H9 (cell line): ENCODE results near the gene SIDT2. TPM values are rescaled to one million over a fixed set of nuclear protein-coding genes. Genes with fewer than 3 reads are reported as not detected.
A peak's percentile ranks its signal among the peaks of the same experiment; 100 is the strongest.
"Not testable (repeated sequence)": the region's sequence is repeated elsewhere in the genome, so short reads cannot be mapped to it uniquely, and the experiment has no call there.

ENCODE experiments used
- DNase-seq: peaks from one replicate; pipeline ENCODE4 v3.0.0-alpha.2; 2017
- H2AFZ ChIP-seq: one replicate; pipeline ENCODE4 v1.6.1; 2013; ENCODE audit warnings: mild to moderate bottlenecking, low read length, control low read depth, moderate library complexity
- H2AK5ac ChIP-seq: 2 replicates; pipeline ENCODE4 v1.6.1; 2013; ENCODE audit warnings: low read length, control low read depth, mixed read lengths; ENCODE audit not compliant: insufficient read length
- H2BK120ac ChIP-seq: one replicate; pipeline ENCODE4 v1.6.1; 2013; ENCODE audit warnings: low read depth, mild to moderate bottlenecking, low read length, control low read depth, inconsistent platforms; ENCODE audit not compliant: poor library complexity, severe bottlenecking
- H2BK12ac ChIP-seq: 2 replicates; pipeline ENCODE4 v1.6.1; 2013; ENCODE audit warnings: low read length, control low read depth, mixed read lengths, low read depth; ENCODE audit not compliant: insufficient read length
- H2BK15ac ChIP-seq: 2 replicates; pipeline ENCODE4 v1.6.1; 2013; ENCODE audit warnings: low read depth, low read length, control low read depth
- H2BK20ac ChIP-seq: one replicate; pipeline ENCODE4 v1.6.1; 2013; ENCODE audit warnings: low read depth, mild to moderate bottlenecking, low read length, control low read depth, inconsistent platforms; ENCODE audit not compliant: poor library complexity, severe bottlenecking
- H2BK5ac ChIP-seq: 2 replicates; pipeline ENCODE4 v1.6.1; 2013; ENCODE audit warnings: low read length, control low read depth, mixed read lengths; ENCODE audit not compliant: insufficient read length
- H3K14ac ChIP-seq: 2 replicates; pipeline ENCODE4 v1.6.1; 2013; ENCODE audit warnings: low read length, control low read depth; ENCODE audit not compliant: insufficient read depth
- H3K18ac ChIP-seq: 2 replicates; pipeline ENCODE4 v1.6.1; 2013; ENCODE audit warnings: low read depth, mild to moderate bottlenecking, mixed read lengths, low read length, control low read depth; ENCODE audit not compliant: insufficient read length
- H3K23ac ChIP-seq: 2 replicates; pipeline ENCODE4 v1.6.1; 2013; ENCODE audit warnings: low read length, control low read depth, mixed read lengths, low read depth; ENCODE audit not compliant: insufficient read length
- H3K23me2 ChIP-seq: 2 replicates; pipeline ENCODE4 v1.6.1; 2013; ENCODE audit warnings: low read depth, mild to moderate bottlenecking, mixed read lengths, low read length, control low read depth; ENCODE audit not compliant: insufficient read length, poor library complexity, severe bottlenecking
- H3K27ac ChIP-seq: 2 replicates; pipeline ENCODE4 v1.5.1; 2013; ENCODE audit warnings: low read length, control low read depth, mixed read lengths, low read depth; ENCODE audit not compliant: insufficient read length
- H3K27me3 ChIP-seq: 2 replicates; pipeline ENCODE4 v1.6.1; 2013; ENCODE audit warnings: low read length, control low read depth, inconsistent platforms; ENCODE audit not compliant: insufficient read depth
- H3K4ac ChIP-seq: 2 replicates; pipeline ENCODE4 v1.6.1; 2013; ENCODE audit warnings: low read depth, mild to moderate bottlenecking, control low read depth, inconsistent platforms, low read length, moderate library complexity
- H3K4me1 ChIP-seq: 2 replicates; pipeline ENCODE4 v1.6.1; 2013; ENCODE audit warnings: low read length, control low read depth, inconsistent platforms; ENCODE audit not compliant: insufficient read depth
- H3K4me2 ChIP-seq: 2 replicates; pipeline ENCODE4 v1.6.1; 2013; ENCODE audit warnings: low read length, control low read depth, mixed read lengths; ENCODE audit not compliant: insufficient read length, insufficient read depth
- H3K56ac ChIP-seq: 2 replicates; pipeline ENCODE4 v1.6.1; 2013; ENCODE audit warnings: low read depth, mild to moderate bottlenecking, mixed read lengths, low read length, control low read depth; ENCODE audit not compliant: insufficient read length
- H3K79me1 ChIP-seq: 2 replicates; pipeline ENCODE4 v1.6.1; 2013; ENCODE audit warnings: low read depth, mild to moderate bottlenecking, moderate library complexity, low read length, control low read depth, inconsistent platforms; ENCODE audit not compliant: insufficient read depth, poor library complexity, severe bottlenecking
- H3K79me2 ChIP-seq: 2 replicates; pipeline ENCODE4 v1.6.1; 2013; ENCODE audit warnings: low read length, control low read depth, inconsistent platforms; ENCODE audit not compliant: insufficient read depth
- H3K9ac ChIP-seq: 2 replicates; pipeline ENCODE4 v1.6.1; 2013; ENCODE audit warnings: low read length, control low read depth, mixed read lengths; ENCODE audit not compliant: insufficient read length; ENCODE audit errors: extremely low read depth
- H3K9me3 ChIP-seq: one replicate; pipeline ENCODE4 v1.6.1; 2013; ENCODE audit warnings: low read depth, low read length, inconsistent platforms; ENCODE audit not compliant: control insufficient read depth
- H3T11ph ChIP-seq: one replicate; pipeline ENCODE4 v1.6.1; 2013; ENCODE audit warnings: mild to moderate bottlenecking, low read length, control low read depth, inconsistent platforms
- H4K20me1 ChIP-seq: one replicate; pipeline ENCODE4 v1.6.1; 2013; ENCODE audit not compliant: control insufficient read depth, insufficient read length, insufficient read depth
- H4K5ac ChIP-seq: 2 replicates; pipeline ENCODE4 v1.6.1; 2013; ENCODE audit warnings: low read depth, mild to moderate bottlenecking, mixed read lengths, low read length, control low read depth; ENCODE audit not compliant: insufficient read length
- H4K8ac ChIP-seq: replicated peaks from 2 replicates; pipeline ENCODE4 v1.6.1; 2013; ENCODE audit warnings: low read length, control low read depth, mixed read lengths, low read depth; ENCODE audit not compliant: insufficient read length
- H4K91ac ChIP-seq: 2 replicates; pipeline ENCODE4 v1.6.1; 2013; ENCODE audit warnings: low read depth, mild to moderate bottlenecking, moderate library complexity, mixed read lengths, low read length, control low read depth; ENCODE audit not compliant: insufficient read length
- H3K27ac Mint-ChIP-seq, 3 experiments: 2 replicates in 2 of 3; 3 replicates in 1 of 3; pipeline ENCODE4 v1.8.0; 2020 to 2021; ENCODE audit warnings: mixed read lengths in 3 of 3, mild to moderate bottlenecking in 1 of 3, moderate library complexity in 1 of 3
- H3K27me3 Mint-ChIP-seq: 2 replicates; pipeline ENCODE4 v1.8.0; 2021; ENCODE audit warnings: low read depth, mild to moderate bottlenecking, moderate library complexity, mixed read lengths
- H3K36me3 Mint-ChIP-seq, 3 experiments: 2 replicates in 2 of 3; 3 replicates in 1 of 3; pipeline ENCODE4 v1.8.0; 2020 to 2021; ENCODE audit warnings: low read depth in 3 of 3, mixed read lengths in 3 of 3; ENCODE audit not compliant: insufficient read depth in 1 of 3
- H3K4me1 Mint-ChIP-seq, 2 experiments: 2 replicates each; pipeline ENCODE4 v1.8.0; 2020; ENCODE audit warnings: mixed read lengths in 2 of 2
- H3K4me3 Mint-ChIP-seq, 2 experiments: 2 replicates in 1 of 2; 3 replicates in 1 of 2; pipeline ENCODE4 v1.8.0; 2020 to 2021; ENCODE audit warnings: mild to moderate bottlenecking in 2 of 2, mixed read lengths in 2 of 2, moderate library complexity in 1 of 2
- H3K9me3 Mint-ChIP-seq, 2 experiments: 2 replicates in 1 of 2; 3 replicates in 1 of 2; pipeline ENCODE4 v1.8.0; 2020; ENCODE audit warnings: mild to moderate bottlenecking in 2 of 2, mixed read lengths in 2 of 2, moderate library complexity in 1 of 2
- WGBS: extraction: QIAGEN DNeasy Blood & Tissue Kit; methylation state at CpG from one replicate; pipeline ENCODE4 v1.1.7; 2013; ENCODE audit warnings: missing lambda C conversion rate, low lambda C conversion rate, mixed read lengths; ENCODE audit not compliant: insufficient read length; ENCODE audit errors: extremely low coverage; 5-methylcytosine and 5-hydroxymethylcytosine counted together
- total RNA-seq: library from RNA; stranded (reverse); gene quantifications from 2 replicates; pipeline ENCODE4 v1.2.1, GENCODE V29; 2021
- TF ChIP-seq, protein P1 (sequence below): fragments of 200-600 bp; sonication (generic); conservative IDR thresholded peaks from 3 replicates; pipeline ENCODE4 v1.8.0; 2021; ENCODE audit warnings: antibody characterized with exemption, mild to moderate bottlenecking

The SIDT2 gene
- total RNA-seq, 1 experiment from 2014 or later: 18.3 TPM

DNA sequence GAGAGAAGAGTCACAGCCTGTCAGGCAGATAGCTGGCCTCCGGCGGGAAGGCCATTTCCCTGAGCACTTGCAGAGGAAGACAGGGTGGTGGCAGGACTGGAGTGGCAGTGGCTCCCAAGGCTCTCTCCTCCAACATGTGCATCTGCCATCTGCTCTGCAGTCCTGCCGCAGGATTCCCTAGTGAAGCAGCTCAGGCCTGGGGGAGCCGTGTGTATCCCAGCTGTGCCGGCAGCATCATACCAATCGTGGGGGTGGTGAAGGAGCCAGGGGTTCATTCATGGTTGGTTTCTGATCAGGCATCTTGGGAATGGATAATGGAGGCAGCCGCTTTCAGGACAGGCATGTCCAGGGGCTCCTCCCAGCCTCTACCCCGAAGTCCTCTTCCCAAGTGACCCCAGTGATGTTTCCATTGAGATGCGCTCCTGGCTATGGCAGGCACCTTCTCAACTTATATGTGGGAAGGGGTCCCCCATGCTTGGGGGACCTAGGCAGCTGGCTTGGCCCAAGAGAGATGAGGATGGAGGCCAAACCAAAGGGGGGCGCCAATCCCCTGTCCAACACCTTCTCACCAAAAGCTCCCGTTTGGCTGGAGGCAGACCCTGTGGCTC is 26.8 kb downstream of the SIDT2 start:
- no peak for DNase-seq
- Histone ChIP-seq H3K79me1 (no peaks in the 10 kb centered on the region), H3K56ac (no peak overlapping the region), H3K23me2 (no peaks in the 10 kb centered on the region), H2BK15ac (no peak overlapping the region), H4K20me1 (no peaks in the 10 kb centered on the region), H3T11ph (no peak overlapping the region), H3K23ac (no peak overlapping the region), H3K4me2 (no peak overlapping the region), H2BK120ac (no peak overlapping the region), H3K9ac (no peak overlapping the region), H3K4me1 (no peaks in the 10 kb centered on the region), H4K8ac (no peak overlapping the region), H2AK5ac (no peak overlapping the region), H3K27me3 (no peaks in the 10 kb centered on the region), H2AFZ (no peak overlapping the region), H3K4ac (no peak overlapping the region), H3K27ac (no peak overlapping the region), H3K79me2 (peaks cover 3% of the 10 kb centered on the region; the same call in 1 of the 2 replicates), H4K5ac (no peak overlapping the region), H3K14ac (no peak overlapping the region), H2BK5ac (no peak overlapping the region), H4K91ac (no peak overlapping the region), H2BK12ac (no peak overlapping the region), H3K9me3 (no peaks in the 10 kb centered on the region), H2BK20ac (no peak overlapping the region), H3K18ac (no peak overlapping the region)
- H3K9me3 Mint-ChIP-seq: no peaks in the 10 kb centered on the region
- peaks cover 10 to 32% (median 29%) of the 10 kb centered on the region in 3 experiments; a peak in 6 of 7 replicates for H3K36me3 Mint-ChIP-seq
- WGBS: no CpG with 5 or more reads among the region's 11 CpGs
- peaks cover 2% of the 10 kb centered on the region; the same call in 1 of the 2 replicates for H3K27me3 Mint-ChIP-seq
- H3K4me1 Mint-ChIP-seq: peaks cover 11 to 14% of the 10 kb centered on the region in 2 experiments
- H3K27ac Mint-ChIP-seq: no peak overlapping the region; a peak in 1 of 7 replicates
- H3K4me3 Mint-ChIP-seq: no peak overlapping the region
- TF ChIP-seq, protein P1, sequence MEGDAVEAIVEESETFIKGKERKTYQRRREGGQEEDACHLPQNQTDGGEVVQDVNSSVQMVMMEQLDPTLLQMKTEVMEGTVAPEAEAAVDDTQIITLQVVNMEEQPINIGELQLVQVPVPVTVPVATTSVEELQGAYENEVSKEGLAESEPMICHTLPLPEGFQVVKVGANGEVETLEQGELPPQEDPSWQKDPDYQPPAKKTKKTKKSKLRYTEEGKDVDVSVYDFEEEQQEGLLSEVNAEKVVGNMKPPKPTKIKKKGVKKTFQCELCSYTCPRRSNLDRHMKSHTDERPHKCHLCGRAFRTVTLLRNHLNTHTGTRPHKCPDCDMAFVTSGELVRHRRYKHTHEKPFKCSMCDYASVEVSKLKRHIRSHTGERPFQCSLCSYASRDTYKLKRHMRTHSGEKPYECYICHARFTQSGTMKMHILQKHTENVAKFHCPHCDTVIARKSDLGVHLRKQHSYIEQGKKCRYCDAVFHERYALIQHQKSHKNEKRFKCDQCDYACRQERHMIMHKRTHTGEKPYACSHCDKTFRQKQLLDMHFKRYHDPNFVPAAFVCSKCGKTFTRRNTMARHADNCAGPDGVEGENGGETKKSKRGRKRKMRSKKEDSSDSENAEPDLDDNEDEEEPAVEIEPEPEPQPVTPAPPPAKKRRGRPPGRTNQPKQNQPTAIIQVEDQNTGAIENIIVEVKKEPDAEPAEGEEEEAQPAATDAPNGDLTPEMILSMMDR: peak; percentile 33; the same call in 1 of the 3 replicates

DNA sequence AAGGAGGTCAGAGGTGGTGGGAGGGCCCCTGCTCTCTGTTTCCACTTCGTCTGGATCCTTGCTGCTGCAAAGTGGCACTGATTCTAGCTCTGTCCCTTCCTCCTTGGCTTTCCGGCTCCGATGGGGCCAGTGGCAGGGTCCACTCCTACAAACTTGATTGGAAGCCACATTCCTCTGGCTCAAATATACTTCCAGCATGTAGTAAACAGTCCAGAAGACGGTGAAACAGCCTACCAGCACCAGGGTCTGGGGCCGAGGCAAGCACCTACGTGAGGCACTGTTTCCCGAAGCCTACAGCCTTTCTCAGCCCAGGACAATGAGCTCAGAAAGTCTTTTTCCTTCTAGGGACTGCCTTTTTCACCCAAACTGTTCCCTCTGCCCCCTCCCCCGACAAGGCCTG is 27.6 kb downstream of the SIDT2 start:
- not testable (repeated sequence) for H4K91ac ChIP-seq, H4K5ac ChIP-seq, H2BK120ac ChIP-seq, H4K8ac ChIP-seq, H2BK15ac ChIP-seq, H2AK5ac ChIP-seq, H2BK20ac ChIP-seq, H3K79me1 ChIP-seq, H3K9me3 ChIP-seq, H2AFZ ChIP-seq, H3K23ac ChIP-seq, H3T11ph ChIP-seq, H3K14ac ChIP-seq, H2BK5ac ChIP-seq, H3K4me1 ChIP-seq, H3K4me3 Mint-ChIP-seq, H2BK12ac ChIP-seq, H3K27ac ChIP-seq, H3K18ac ChIP-seq, H4K20me1 ChIP-seq, H3K27me3 Mint-ChIP-seq, H3K23me2 ChIP-seq, H3K9me3 Mint-ChIP-seq, H3K79me2 ChIP-seq, H3K9ac ChIP-seq, H3K4me1 Mint-ChIP-seq, H3K56ac ChIP-seq, H3K27me3 ChIP-seq, DNase-seq, H3K4ac ChIP-seq, H3K4me2 ChIP-seq
- peaks cover 10 to 32% (median 29%) of the 10 kb centered on the region in 3 experiments; a peak in 6 of 7 replicates for H3K36me3 Mint-ChIP-seq
- no CpG with 5 or more reads among the region's 8 CpGs for WGBS
- H3K27ac Mint-ChIP-seq: peak overlapping the region in 2 of 3 experiments; percentile 70 to 85; a peak in 2 of 7 replicates
